Activated CD4-positive, CD25-positive, alpha-beta regulatory T cell (primary cell): ENCODE results near the gene NPPC.

Source experiments
- DNase-seq, 4 experiments: peaks; one replicate each; lab custom pipeline; 2025; lab: John Stamatoyannopoulos, UW

NPPC gene

GRCh38 chr2:231935207-231935524, 9.0 kb upstream of the NPPC start:
- no peak for DNase-seq

GRCh38 chr2:231934441-231935206, 8.4 kb upstream of the NPPC start:
- no peak for DNase-seq

GRCh38 chr2:231933916-231934401, 7.8 kb upstream of the NPPC start:
- DNase-seq: no peak

DNA sequence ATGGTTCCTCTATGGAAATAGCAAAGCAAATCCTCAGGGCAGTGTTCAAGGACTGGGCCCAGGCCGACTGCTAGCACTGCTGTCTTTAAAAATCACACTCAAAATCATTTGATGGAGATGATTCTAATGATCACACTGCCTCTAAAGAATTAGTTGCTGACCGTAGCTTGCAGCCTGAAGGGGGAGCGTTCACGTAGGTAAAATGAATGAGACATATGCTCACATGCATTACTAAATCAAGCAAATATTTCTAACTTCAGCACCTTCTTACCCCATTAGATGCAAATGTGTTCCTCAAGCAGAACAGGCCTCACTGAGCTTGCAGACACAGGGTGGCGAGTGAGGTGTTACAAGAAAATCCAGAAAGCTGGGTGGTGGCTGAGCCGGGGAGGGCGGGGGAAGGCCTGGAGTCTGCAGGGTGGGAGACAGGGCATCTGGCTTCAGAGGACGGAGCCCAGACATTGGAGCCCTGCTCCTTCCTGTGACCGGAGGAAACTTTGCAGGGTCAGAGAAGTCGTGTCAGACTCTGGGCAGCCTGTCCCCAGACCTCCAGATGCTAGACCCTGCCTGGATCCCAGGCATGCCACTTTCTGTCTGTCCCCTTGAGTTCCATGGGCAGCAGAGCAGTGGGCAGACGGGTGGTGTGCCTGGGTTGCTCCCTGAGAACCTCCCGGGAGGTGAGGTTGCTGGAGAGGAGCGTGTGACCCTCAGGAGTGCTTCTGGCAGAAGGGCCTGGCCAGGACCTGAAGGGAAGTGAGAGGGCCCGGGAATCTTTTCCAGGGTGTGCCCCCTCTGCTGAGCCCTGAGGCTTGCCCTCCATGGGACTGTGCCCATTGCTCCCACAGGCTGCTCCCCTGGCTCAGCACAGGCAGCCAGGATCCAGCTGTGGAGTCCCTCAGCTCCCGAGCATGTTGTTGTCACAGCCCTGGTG, 7.1 kb upstream of the NPPC start:
- DNase-seq: no peak

DNA sequence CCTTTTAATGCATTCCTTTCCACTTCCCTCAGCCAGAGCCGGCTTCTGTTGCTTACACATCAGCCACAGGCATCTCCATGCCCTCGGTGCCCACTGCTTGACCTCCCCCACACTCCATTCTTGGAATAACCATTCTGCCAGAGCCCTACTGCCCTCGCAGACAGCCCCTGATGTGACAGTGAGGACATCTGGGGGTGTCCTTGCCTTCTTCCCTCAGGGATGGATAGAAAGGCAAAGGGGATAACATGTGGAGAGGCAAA, 6.4 kb upstream of the NPPC start:
- DNase-seq: no peak

GRCh38 chr2:231931481-231931915, 5.3 kb upstream of the NPPC start:
- DNase-seq: no peak

- no peak for DNase-seq
These were observed 4.5 kb upstream of the NPPC start for GRCh38 chr2:231930593-231931281.

- no peak for DNase-seq
These were observed 3.9 kb upstream of the NPPC start for GRCh38 chr2:231929961-231930592.

- no peak for DNase-seq
These were observed 2.9 kb upstream of the NPPC start for GRCh38 chr2:231928901-231929725.

DNA sequence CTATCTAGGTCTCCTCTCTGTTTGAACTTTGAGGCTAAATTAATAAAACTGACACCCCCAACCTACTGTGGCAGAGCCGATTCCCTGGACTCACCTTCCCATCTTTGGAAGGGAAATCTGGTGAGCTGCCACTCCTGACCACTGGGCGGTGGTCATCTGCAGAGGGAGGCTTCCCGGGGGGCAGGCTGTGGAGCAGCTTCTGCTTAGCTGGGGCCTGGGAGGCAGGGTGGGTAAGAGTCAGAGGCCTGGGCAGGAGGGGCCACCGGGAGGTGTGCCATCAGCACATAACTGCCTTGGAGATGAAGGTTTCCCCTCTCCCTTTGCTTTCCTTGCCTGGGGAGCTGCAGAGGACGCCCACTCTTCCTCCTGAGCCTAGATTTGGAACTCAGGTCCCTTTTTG, 2.3 kb upstream of the NPPC start:
- DNase-seq: no peak

- DNase-seq: no peak
These were observed 1.3 kb upstream of the NPPC start for GRCh38 chr2:231927566-231927890.

GRCh38 chr2:231926761-231927565, 767 bp upstream of the NPPC start:
- DNase-seq: no peak

DNA sequence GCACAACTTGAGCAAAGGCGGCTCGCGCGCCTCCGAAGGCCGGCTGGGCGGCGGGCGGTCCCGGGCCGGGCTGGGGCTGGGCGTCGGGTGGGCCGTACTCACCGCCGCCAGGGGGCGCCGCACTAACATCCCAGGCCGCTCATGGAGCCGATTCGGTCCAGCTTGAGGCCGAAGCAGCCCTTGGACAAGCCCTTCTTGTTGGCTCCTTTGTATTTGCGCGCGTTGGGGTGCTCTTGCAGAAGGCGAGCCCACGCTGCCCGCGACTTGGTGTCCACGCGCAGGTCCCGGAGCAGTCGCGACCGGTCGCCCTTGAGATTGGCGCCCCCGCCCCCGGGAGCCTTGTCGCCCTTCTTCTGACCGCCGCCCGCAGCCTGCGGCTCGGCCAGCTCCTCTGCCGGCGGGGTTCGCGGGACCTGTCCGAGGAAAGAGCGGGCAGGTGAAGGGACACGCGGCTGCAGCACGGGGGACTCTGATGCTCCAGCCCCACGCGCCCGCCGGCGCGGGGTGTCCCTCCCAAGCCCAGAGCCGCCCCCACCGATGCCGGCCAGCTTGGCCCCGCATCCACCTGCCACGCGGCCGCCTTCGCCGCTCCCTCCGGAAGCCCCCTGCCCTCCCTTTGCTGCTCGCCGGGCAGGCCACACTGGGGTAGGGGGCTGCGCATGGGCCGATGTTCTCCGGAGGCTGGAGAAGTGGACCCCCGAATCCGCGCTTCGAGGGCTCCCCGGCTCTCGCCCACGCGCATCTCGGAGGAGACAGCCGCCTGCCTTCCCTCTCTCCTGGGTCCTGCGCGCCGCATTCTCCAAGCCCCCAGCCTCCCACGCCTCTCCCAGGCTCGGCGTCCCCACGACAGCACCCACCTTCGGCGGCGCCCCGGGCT, 655 bp downstream of the NPPC start:
- peak; percentile 46 to 72 (median 57) for DNase-seq

DNA sequence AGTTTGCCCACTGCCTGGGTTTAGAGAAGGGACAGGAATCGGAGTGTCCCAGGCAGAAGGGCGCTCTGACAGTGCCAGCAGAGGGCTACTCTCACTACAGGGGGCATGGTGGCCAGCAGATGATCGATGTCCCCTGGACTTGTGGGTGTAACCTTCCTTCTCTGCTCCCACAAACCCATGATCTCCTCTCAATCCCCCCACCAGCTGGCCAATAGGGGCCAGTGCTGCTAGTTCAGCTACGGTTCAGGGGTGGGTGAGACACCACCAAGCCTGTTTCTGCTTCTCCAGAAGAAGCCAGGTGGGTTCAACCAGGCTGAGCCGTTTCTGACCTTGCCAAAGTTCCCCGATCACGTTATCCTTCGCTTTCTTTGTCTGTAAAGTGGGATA, 1.3 kb downstream of the NPPC start:
- DNase-seq: no peak

GRCh38 chr2:231923951-231924888, 2.0 kb downstream of the NPPC start:
- no peak for DNase-seq

GRCh38 chr2:231923010-231923344, 3.2 kb downstream of the NPPC start:
- no peak for DNase-seq

GRCh38 chr2:231922311-231923009, 3.7 kb downstream of the NPPC start:
- no peak for DNase-seq

- DNase-seq: no peak
These were observed 5.4 kb downstream of the NPPC start for GRCh38 chr2:231920795-231921194.
